Parathyroid adenoma (tissue), 2 donors: ENCODE results near the gene PIK3AP1.

Source experiments
- H2AFZ ChIP-seq: fragments of 300-600 bp; sonication (generic); one replicate; pipeline ENCODE4 v1.7.0; 2017; ENCODE audit warnings: antibody characterized with exemption, mild to moderate bottlenecking
- H3K27ac ChIP-seq: fragments of 300-600 bp; sonication (generic); one replicate; pipeline ENCODE4 v1.7.0; 2017
- H3K27me3 ChIP-seq: fragments of 300-600 bp; sonication (generic); one replicate; pipeline ENCODE4 v1.7.0; 2017; ENCODE audit warnings: low read length; ENCODE audit not compliant: control insufficient read depth, insufficient read depth
- H3K36me3 ChIP-seq: fragments of 300-600 bp; sonication (generic); one replicate; pipeline ENCODE4 v1.7.0; 2017; ENCODE audit warnings: low read length; ENCODE audit not compliant: control insufficient read depth, insufficient read depth
- H3K4me1 ChIP-seq: fragments of 300-600 bp; sonication (generic); one replicate; pipeline ENCODE4 v1.7.0; 2017; ENCODE audit warnings: control low read depth
- H3K4me2 ChIP-seq: fragments of 300-600 bp; sonication (generic); one replicate; pipeline ENCODE4 v1.7.0; 2017; ENCODE audit warnings: low read length
- H3K4me3 ChIP-seq: fragments of 300-600 bp; sonication (generic); one replicate; pipeline ENCODE4 v1.7.0; 2017; ENCODE audit warnings: low read depth, low read length
- H3K79me2 ChIP-seq: fragments of 300-600 bp; sonication (generic); one replicate; pipeline ENCODE4 v1.7.0; 2017; ENCODE audit warnings: control low read depth
- H3K9ac ChIP-seq: fragments of 300-600 bp; sonication (generic); one replicate; pipeline ENCODE4 v1.7.0; 2017; ENCODE audit warnings: mild to moderate bottlenecking
- H3K9me3 ChIP-seq: fragments of 300-600 bp; sonication (generic); one replicate; pipeline ENCODE4 v1.7.0; 2017; ENCODE audit warnings: low read length; ENCODE audit not compliant: control insufficient read depth
- CTCF ChIP-seq: fragments of 300-600 bp; sonication (generic); IDR thresholded peaks from one replicate; pipeline ENCODE4 v1.7.0; 2017; ENCODE audit warnings: antibody characterized with exemption, mild to moderate bottlenecking
- donor health status: primary hyperparathyroidism.

The PIK3AP1 gene

DNA sequence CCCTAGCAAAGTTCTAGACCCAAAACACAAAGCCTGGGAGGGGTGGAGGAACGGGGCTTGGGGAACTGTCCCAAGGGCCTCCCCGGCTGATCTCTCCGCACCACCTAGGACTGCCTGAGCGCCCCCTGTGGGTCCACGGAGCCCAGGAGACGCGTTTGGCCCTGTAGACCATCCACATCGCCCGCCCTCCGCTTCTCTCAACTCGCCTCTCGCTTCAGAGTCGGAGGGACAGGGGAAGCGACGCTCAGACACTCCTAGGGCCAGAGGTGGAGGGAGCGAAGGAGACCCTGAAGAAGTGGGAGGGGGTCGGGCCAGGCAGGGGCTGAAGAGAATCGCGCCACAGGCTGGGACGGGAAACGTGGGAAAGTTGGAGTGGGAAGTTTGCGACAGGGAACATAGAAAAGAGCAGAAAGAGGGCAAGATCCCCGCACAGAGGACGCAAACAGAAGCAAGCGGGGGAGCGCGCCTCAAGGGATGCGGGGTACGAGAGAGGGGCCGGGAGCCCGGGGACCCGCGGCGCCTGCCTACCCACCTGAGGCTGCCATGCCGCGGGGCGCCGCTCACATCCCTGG lies 378 bp downstream of the PIK3AP1 start:
- Histone ChIP-seq H3K9me3 (no peaks in the 10 kb centered on the region), H3K36me3 (no peaks in the 10 kb centered on the region), H2AFZ (peak overlapping the region; percentile 91), H3K4me1 (peaks cover 6% of the 10 kb centered on the region), H3K27me3 (no peaks in the 10 kb centered on the region), H3K79me2 (no peaks in the 10 kb centered on the region), H3K4me3 (peak overlapping the region; percentile 55), H3K27ac (peak overlapping the region; percentile 5), H3K9ac (no peak overlapping the region), H3K4me2 (peak overlapping the region; percentile 56)
- no peak for TF ChIP-seq CTCF

GRCh38 chr10:96719200-96719599 lies 1.1 kb downstream of the PIK3AP1 start:
- Histone ChIP-seq H3K4me3 (no peak overlapping the region), H3K9me3 (no peaks in the 10 kb centered on the region), H3K36me3 (no peaks in the 10 kb centered on the region), H3K4me1 (peaks cover 6% of the 10 kb centered on the region), H3K4me2 (no peak overlapping the region), H3K79me2 (no peaks in the 10 kb centered on the region), H2AFZ (no peak overlapping the region), H3K9ac (no peak overlapping the region), H3K27me3 (no peaks in the 10 kb centered on the region), H3K27ac (no peak overlapping the region)
- no peak for TF ChIP-seq CTCF

- H3K36me3 ChIP-seq = no peaks in the 10 kb centered on the region
- H3K9ac ChIP-seq = no peak overlapping the region
- peaks cover 6% of the 10 kb centered on the region for H3K4me1 ChIP-seq
- no peaks in the 10 kb centered on the region for H3K9me3 ChIP-seq
- H3K4me3 ChIP-seq = no peak overlapping the region
- no peak for TF ChIP-seq CTCF
- no peaks in the 10 kb centered on the region for H3K79me2 ChIP-seq
- H3K27me3 ChIP-seq = no peaks in the 10 kb centered on the region
- no peak overlapping the region for H2AFZ ChIP-seq
- H3K4me2 ChIP-seq = no peak overlapping the region
- no peak overlapping the region for H3K27ac ChIP-seq
These were observed 1.9 kb downstream of the PIK3AP1 start for GRCh38 chr10:96718304-96718990.

GRCh38 chr10:96716390-96716789 lies 3.9 kb downstream of the PIK3AP1 start:
- H3K9ac ChIP-seq = no peak overlapping the region
- peaks cover 5% of the 10 kb centered on the region for H3K4me1 ChIP-seq
- H3K4me2 ChIP-seq = no peak overlapping the region
- no peaks in the 10 kb centered on the region for H3K27me3 ChIP-seq
- H3K4me3 ChIP-seq = no peak overlapping the region
- no peaks in the 10 kb centered on the region for H3K36me3 ChIP-seq
- no peak overlapping the region for H2AFZ ChIP-seq
- TF ChIP-seq CTCF = no peak
- no peak overlapping the region for H3K27ac ChIP-seq
- H3K79me2 ChIP-seq = no peaks in the 10 kb centered on the region
- no peaks in the 10 kb centered on the region for H3K9me3 ChIP-seq

GRCh38 chr10:96714746-96715255 lies 5.5 kb downstream of the PIK3AP1 start:
- no peak overlapping the region for H3K27ac ChIP-seq
- H2AFZ ChIP-seq = no peak overlapping the region
- H3K36me3 ChIP-seq = no peaks in the 10 kb centered on the region
- H3K4me3 ChIP-seq = no peak overlapping the region
- H3K4me2 ChIP-seq = no peak overlapping the region
- H3K4me1 ChIP-seq = no peaks in the 10 kb centered on the region
- H3K79me2 ChIP-seq = no peaks in the 10 kb centered on the region
- no peak for TF ChIP-seq CTCF
- H3K9ac ChIP-seq = no peak overlapping the region
- no peaks in the 10 kb centered on the region for H3K9me3 ChIP-seq
- H3K27me3 ChIP-seq = no peaks in the 10 kb centered on the region
